ENCODE results near the gene MACROD2. TPM values are rescaled to one million over a fixed set of nuclear protein-coding genes. Genes with fewer than 3 reads are reported as not detected.

Gene MACROD2
- total and polyA plus RNA-seq, 7 donors, result 0.20 to 4.8 (median 0.87) TPM

DNA sequence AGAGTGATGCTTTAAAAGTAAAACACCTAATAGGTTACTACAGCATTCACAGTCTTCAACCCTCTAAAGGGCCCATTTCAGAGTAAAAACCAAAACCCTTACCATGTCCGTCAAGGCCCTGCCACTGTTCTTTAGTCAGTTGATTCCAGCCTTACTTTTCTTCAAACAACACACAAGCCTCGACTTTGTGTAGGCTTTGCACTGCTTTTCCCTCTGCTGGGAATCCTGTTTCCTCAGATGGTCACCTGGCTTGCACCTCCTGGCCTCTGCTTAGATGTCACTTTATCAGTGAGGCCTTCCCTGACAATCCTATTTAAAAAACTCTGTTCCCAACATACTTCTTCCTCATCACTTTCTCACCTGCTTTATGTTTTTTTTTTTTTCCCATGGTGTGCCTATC is 419.2 kb downstream of the MACROD2 start:
- 81 to 91% (median 81%) methylated on average over 2 of the region's 2 CpGs for WGBS, 3 donors

DNA sequence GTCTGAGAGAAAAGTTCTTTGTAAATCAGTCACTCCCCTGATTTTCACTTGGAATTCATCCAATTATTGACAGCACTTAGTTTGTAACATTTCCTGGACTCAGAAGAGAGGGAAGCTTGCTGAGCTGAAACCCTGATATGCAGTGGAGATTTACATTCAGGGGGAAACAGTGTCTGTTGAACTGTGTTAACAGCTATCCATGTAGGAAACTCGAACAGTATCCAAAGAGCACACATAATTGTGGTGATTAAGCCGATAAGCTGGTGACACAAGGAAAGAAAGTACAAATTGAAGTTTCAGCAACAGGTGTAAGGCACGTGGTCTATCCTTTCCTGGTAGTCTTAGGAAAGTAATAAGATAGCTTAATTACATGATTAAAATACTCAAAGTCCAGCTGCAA is 420.2 kb downstream of the MACROD2 start:
- TF ChIP-seq, protein P1, sequence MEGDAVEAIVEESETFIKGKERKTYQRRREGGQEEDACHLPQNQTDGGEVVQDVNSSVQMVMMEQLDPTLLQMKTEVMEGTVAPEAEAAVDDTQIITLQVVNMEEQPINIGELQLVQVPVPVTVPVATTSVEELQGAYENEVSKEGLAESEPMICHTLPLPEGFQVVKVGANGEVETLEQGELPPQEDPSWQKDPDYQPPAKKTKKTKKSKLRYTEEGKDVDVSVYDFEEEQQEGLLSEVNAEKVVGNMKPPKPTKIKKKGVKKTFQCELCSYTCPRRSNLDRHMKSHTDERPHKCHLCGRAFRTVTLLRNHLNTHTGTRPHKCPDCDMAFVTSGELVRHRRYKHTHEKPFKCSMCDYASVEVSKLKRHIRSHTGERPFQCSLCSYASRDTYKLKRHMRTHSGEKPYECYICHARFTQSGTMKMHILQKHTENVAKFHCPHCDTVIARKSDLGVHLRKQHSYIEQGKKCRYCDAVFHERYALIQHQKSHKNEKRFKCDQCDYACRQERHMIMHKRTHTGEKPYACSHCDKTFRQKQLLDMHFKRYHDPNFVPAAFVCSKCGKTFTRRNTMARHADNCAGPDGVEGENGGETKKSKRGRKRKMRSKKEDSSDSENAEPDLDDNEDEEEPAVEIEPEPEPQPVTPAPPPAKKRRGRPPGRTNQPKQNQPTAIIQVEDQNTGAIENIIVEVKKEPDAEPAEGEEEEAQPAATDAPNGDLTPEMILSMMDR (IDR thresholded peaks at IDR 0.05), result no peak
- 6 to 13% (median 10%) methylated on average over 3 of the region's 3 CpGs for WGBS, 3 donors
- Histone ChIP-seq H3K36me3 (ENCODE audit: insufficient read depth in 1 of 2, low read depth in 1 of 2) (no peaks in the 10 kb centered on the region), H3K27me3 (ENCODE audit: insufficient read depth in 3 of 3, low read length in 2 of 3) (no peaks in the 10 kb centered on the region), H3K27ac (no peak overlapping the region), H3K4me1 (no peaks in the 10 kb centered on the region), H3K9me3 (no peaks in the 10 kb centered on the region), H3K4me3 (no peak overlapping the region)
- ATAC-seq (peak in 1 of 4 donors; percentile 33), DNase-seq (no peak)
- intact Hi-C loops (cut with DNase I), result no loop called here

More for the DNA sequence above, 419.2 kb downstream of the MACROD2 start:
- Histone ChIP-seq H3K4me1 (no peaks in the 10 kb centered on the region), H3K36me3 (ENCODE audit: insufficient read depth in 1 of 2, low read depth in 1 of 2) (no peaks in the 10 kb centered on the region), H3K27ac (no peak overlapping the region), H3K27me3 (ENCODE audit: insufficient read depth in 3 of 3, low read length in 2 of 3) (no peaks in the 10 kb centered on the region), H3K4me3 (no peak overlapping the region), H3K9me3 (no peaks in the 10 kb centered on the region)
- intact Hi-C loops (cut with DNase I), result no loop called here
- no peak for DNase-seq
- TF ChIP-seq, protein P1 (IDR thresholded peaks at IDR 0.05), result no peak
- ATAC-seq, result no peak

DNA sequence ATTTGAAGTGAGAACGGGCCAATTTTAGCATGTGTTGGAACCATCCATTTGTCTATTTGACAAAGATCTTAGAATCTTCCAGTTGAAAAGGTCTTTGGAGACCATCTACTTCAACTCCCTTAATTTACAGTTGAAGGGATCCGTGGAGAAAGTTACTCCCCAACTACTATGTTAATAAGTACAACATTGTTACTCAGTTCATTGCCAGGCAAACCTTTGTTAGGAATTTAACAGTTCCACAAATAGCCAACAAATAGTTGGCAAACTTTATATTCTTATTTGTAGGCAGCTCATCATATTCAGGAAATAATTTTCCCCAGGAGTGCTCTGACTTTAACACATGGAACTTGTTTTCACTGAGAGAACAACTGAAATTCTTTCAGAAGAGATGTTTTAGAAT is 423.1 kb downstream of the MACROD2 start:
- no peak overlapping the region for H3K4me3 ChIP-seq

DNA sequence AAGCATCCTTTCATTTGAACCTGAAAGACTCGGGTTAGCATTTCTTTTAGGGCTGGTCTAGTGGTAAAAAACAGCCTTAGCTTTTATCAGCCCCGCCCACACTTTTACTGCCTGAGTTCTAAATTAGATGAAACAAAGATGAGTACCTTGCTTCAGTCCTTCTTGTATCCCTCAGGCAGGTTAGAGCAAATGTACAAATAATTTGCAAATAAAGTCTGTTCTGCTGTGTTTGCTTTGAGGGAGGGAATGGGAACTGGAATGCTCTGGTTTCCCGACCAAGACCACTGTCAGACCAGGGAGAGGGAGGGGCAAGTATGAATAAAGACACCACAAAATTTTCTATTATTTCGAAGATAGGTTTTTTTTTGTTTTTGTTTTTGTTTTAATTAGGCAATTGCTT is 427.6 kb downstream of the MACROD2 start:
- H3K27ac ChIP-seq, result no peak overlapping the region
- intact Hi-C loops (cut with DNase I), result no loop called here
- TF ChIP-seq, protein P1 (IDR thresholded peaks at IDR 0.05), result no peak
- no peaks in the 10 kb centered on the region for H3K9me3 ChIP-seq
- H3K4me3 ChIP-seq, result no peak overlapping the region
- H3K27me3 ChIP-seq (ENCODE audit: insufficient read depth in 3 of 3, low read length in 2 of 3), result no peaks in the 10 kb centered on the region
- no peak for ATAC-seq
- H3K4me1 ChIP-seq, result no peaks in the 10 kb centered on the region
- WGBS, 3 donors, result 80 to 83% (median 82%) methylated on average over 4 of the region's 4 CpGs
- H3K36me3 ChIP-seq (ENCODE audit: insufficient read depth in 1 of 2, low read depth in 1 of 2), result no peaks in the 10 kb centered on the region
- DNase-seq, result no peak

More for the DNA sequence above, 423.1 kb downstream of the MACROD2 start:
- 22 to 30% (median 22%) methylated on average over 2 of the region's 2 CpGs for WGBS, 3 donors
- no peaks in the 10 kb centered on the region for H3K36me3 ChIP-seq (ENCODE audit: insufficient read depth in 1 of 2, low read depth in 1 of 2)
- DNase-seq (no peak), ATAC-seq (no peak)
- H3K27me3 ChIP-seq (ENCODE audit: insufficient read depth in 3 of 3, low read length in 2 of 3), result no peaks in the 10 kb centered on the region
- H3K27ac ChIP-seq, result no peak overlapping the region
- intact Hi-C loops (cut with DNase I), result no loop called here
- H3K9me3 ChIP-seq, result no peaks in the 10 kb centered on the region
- no peaks in the 10 kb centered on the region for H3K4me1 ChIP-seq
- TF ChIP-seq, protein P1 (IDR thresholded peaks at IDR 0.05), result no peak

DNA sequence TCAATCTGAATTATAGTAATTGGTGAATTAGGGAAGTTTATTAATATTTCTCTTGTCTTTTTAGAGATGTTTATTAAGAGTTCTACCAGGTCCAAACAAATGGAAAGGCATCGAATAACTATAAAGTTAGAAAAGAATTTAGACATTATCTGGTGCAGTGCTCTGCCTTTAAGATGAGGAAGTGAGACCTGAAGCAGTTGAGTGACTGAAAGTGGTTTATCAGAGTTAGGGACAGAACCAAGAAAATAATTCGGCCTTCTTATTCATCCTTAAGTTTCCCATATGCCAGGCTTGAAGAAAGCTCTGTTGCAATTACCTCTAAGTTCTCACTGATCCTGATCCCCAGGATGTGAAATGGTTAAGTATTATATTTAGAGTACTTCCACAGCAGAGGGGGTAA is 436.3 kb downstream of the MACROD2 start:
- H3K9me3 ChIP-seq, result no peaks in the 10 kb centered on the region
- 63 to 91% (median 91%) methylated on average over 2 of the region's 2 CpGs for WGBS, 3 donors
- H3K36me3 ChIP-seq (ENCODE audit: insufficient read depth in 1 of 2, low read depth in 1 of 2), result no peaks in the 10 kb centered on the region
- no peaks in the 10 kb centered on the region for H3K27me3 ChIP-seq (ENCODE audit: insufficient read depth in 3 of 3, low read length in 2 of 3)
- no peak overlapping the region for H3K27ac ChIP-seq
- no peak for ATAC-seq
- intact Hi-C loops (cut with DNase I), result no loop called here
- TF ChIP-seq, protein P1 (IDR thresholded peaks at IDR 0.05), result no peak
- no peaks in the 10 kb centered on the region for H3K4me1 ChIP-seq
- no peak for DNase-seq
- no peak overlapping the region for H3K4me3 ChIP-seq

All from psoas muscle (tissue), 8 donors.